Esophagus squamous epithelium (tissue), 5 donors: ENCODE results near the gene HSPBP1. TPM values are rescaled to one million over a fixed set of nuclear protein-coding genes. Genes with fewer than 3 reads are reported as not detected.

ENCODE experiments used
- DNase-seq: peaks from one replicate; lab custom pipeline; 2025; lab: John Stamatoyannopoulos, UW
- H3K27ac ChIP-seq, 4 donors: fragments of 200-600 bp; sonication (generic); one replicate each; pipeline ENCODE4 v1.5.1; 2016 to 2019; ENCODE audit warnings: mild to moderate bottlenecking in 1 of 4
- H3K27me3 ChIP-seq, 4 donors: fragments of 200-600 bp; sonication (generic); 1 replicate in 3 of 4; 2 replicates in 1 of 4; pipeline versions ENCODE4 v1.5.1 to v1.6.0; 2017 to 2021; ENCODE audit warnings: antibody characterized with exemption in 1 of 4
- H3K36me3 ChIP-seq, 3 donors: fragments of 200-600 bp; sonication (generic); one replicate each; pipeline ENCODE4 v1.5.1; 2016 to 2019
- H3K4me1 ChIP-seq, 3 donors: fragments of 200-600 bp; sonication (generic); one replicate each; pipeline ENCODE4 v1.5.1; 2017 to 2019
- H3K4me3 ChIP-seq, 4 donors: fragments of 200-600 bp; sonication (generic); 1 replicate in 3 of 4; 2 replicates in 1 of 4; pipeline ENCODE4 v1.5.1; 2016 to 2019; ENCODE audit warnings: mild to moderate bottlenecking in 2 of 4, moderate library complexity in 1 of 4
- H3K9me3 ChIP-seq, 3 donors: fragments of 200-600 bp; sonication (generic); one replicate each; pipeline ENCODE4 v1.5.1; 2016 to 2019
- POLR2A ChIP-seq, 4 donors: fragments of 450-650 bp; IDR thresholded peaks; one replicate each; pipeline ENCODE4 v1.6.1; 2017; ENCODE audit warnings: antibody characterized with exemption in 4 of 4, mild to moderate bottlenecking in 4 of 4, moderate library complexity in 3 of 4
- WGBS, 2 donors: methylation state at CpG; one replicate each; pipeline ENCODE4 v1.1.5; 2018; 5-methylcytosine and 5-hydroxymethylcytosine counted together
- intact Hi-C: fragments of 100-400 bp; cut with DNase I; formaldehyde crosslinking; loops from one replicate; pipeline ENCODE4 v1.15.0; 2022
- total RNA-seq, 4 donors: library from RNA; depleted of rRNA; stranded (reverse); fragments of >200 nt; gene quantifications; one replicate each; pipeline ENCODE4 v1.1.0, GENCODE V29; 2016
- TF ChIP-seq, protein P1 (sequence below), 6 experiments: fragments of 450-650 bp in 4 of 6; fragments of 200-600 bp in 2 of 6; sonication (generic) in 2 of 6; IDR thresholded peaks; one replicate each; pipeline ENCODE4 v1.5.1; 2016 to 2019; ENCODE audit warnings: antibody characterized with exemption in 6 of 6, mild to moderate bottlenecking in 4 of 6, moderate library complexity in 4 of 6
- donor health status: DM: yes; HTN: yes; CAD: no.

The HSPBP1 gene
- total RNA-seq, 4 donors from 2014 or later = 27.1 to 40.7 (median 32.4) TPM

GRCh38 chr19:55241935-55242464, 37.9 kb downstream of the HSPBP1 start:
- no peak for DNase-seq
- no peaks in the 10 kb centered on the region for H3K27me3 ChIP-seq
- TF ChIP-seq, protein P1, sequence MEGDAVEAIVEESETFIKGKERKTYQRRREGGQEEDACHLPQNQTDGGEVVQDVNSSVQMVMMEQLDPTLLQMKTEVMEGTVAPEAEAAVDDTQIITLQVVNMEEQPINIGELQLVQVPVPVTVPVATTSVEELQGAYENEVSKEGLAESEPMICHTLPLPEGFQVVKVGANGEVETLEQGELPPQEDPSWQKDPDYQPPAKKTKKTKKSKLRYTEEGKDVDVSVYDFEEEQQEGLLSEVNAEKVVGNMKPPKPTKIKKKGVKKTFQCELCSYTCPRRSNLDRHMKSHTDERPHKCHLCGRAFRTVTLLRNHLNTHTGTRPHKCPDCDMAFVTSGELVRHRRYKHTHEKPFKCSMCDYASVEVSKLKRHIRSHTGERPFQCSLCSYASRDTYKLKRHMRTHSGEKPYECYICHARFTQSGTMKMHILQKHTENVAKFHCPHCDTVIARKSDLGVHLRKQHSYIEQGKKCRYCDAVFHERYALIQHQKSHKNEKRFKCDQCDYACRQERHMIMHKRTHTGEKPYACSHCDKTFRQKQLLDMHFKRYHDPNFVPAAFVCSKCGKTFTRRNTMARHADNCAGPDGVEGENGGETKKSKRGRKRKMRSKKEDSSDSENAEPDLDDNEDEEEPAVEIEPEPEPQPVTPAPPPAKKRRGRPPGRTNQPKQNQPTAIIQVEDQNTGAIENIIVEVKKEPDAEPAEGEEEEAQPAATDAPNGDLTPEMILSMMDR (IDR thresholded peaks at IDR 0.05) = no peak
- no peak for TF ChIP-seq POLR2A (IDR thresholded peaks at IDR 0.05)
- 100% methylated on average over 2 of the region's 16 CpGs; no CpG with 5 or more reads in 1 of the 2 donors for WGBS, 2 donors
- intact Hi-C loops = no loop called here
- H3K36me3 ChIP-seq = peaks cover 67 to 100% (median 87%) of the 10 kb centered on the region in 3 donors
- no peak overlapping the region for H3K27ac ChIP-seq
- H3K4me1 ChIP-seq = peaks cover 0 to under 1% (median 0%) of the 10 kb centered on the region in 3 donors
- H3K9me3 ChIP-seq = no peaks in the 10 kb centered on the region
- H3K4me3 ChIP-seq = no peak overlapping the region

DNA sequence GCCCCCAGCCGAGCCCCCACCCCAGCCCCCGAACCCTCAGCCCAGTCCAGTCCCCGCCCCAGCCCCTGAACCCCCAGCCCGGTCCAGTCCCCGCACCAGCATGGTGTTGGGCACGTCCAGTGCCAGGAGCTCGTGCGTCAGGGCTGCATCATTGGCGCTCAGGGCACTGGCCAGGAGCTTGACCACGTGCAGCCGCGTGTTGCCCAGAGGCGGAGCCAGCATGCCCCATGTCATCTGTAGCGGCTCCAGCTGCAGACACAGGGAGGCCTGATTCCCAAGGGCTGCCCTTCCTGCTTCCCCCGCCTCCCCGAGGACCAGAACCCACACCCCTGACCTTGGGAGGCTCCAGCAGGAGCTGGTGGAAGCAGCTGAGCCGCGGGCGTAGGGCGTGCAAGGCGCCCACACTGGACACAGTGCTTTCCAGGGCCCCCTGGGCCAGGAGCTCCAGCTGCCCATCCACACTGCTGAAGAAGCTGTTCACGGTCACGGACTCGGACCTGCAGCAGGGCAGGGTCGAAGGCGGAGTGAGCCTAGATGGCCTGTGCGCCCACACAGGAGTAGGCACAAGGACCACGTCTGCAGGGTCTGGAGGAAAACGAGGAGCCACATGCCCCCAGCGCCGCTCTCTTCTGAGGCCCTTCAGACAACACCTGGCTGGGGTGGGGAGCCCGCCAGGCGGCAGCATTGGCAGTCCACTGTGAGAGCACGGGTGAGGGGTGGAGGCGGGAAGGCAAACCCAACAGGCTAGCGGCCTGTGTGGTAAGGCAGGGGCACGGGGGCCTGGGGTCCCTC, 38.6 kb downstream of the HSPBP1 start:
- Histone ChIP-seq H3K27me3 (no peaks in the 10 kb centered on the region), H3K9me3 (no peaks in the 10 kb centered on the region), H3K27ac (no peak overlapping the region), H3K4me1 (no peaks in the 10 kb centered on the region), H3K4me3 (no peak overlapping the region), H3K36me3 (peaks cover 67 to 100% (median 87%) of the 10 kb centered on the region in 3 donors)
- intact Hi-C loops = no loop called here
- 90% methylated on average over 4 of the region's 37 CpGs; no CpG with 5 or more reads in 1 of the 2 donors for WGBS, 2 donors
- no peak for DNase-seq
- no peak for TF ChIP-seq POLR2A (IDR thresholded peaks at IDR 0.05)
- TF ChIP-seq, protein P1 (IDR thresholded peaks at IDR 0.05) = no peak

DNA sequence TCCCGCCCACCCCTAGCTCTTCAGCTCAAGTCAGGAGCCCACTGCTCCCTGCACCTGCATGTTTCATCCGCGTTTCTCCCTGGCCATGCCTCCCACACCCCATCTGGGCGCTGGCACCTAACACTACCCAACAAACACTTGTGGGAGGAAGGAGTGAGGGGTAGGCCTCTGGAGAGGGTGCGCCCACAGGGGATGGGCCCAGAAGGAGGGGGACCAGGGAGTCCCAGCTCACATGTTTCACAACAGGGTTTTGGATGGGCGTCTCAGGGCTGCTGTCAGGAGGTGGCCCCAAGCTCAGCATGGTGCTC, 39.2 kb downstream of the HSPBP1 start:
- Histone ChIP-seq H3K27ac (no peak overlapping the region), H3K9me3 (no peaks in the 10 kb centered on the region), H3K36me3 (peaks cover 67 to 100% (median 88%) of the 10 kb centered on the region in 3 donors), H3K4me1 (no peaks in the 10 kb centered on the region), H3K27me3 (no peaks in the 10 kb centered on the region), H3K4me3 (no peak overlapping the region)
- intact Hi-C loops = no loop called here
- no peak for TF ChIP-seq POLR2A (IDR thresholded peaks at IDR 0.05)
- TF ChIP-seq, protein P1 (IDR thresholded peaks at IDR 0.05) = no peak
- 67 to 75% methylated on average over 4 of the region's 6 CpGs for WGBS, 2 donors
- no peak for DNase-seq

DNA sequence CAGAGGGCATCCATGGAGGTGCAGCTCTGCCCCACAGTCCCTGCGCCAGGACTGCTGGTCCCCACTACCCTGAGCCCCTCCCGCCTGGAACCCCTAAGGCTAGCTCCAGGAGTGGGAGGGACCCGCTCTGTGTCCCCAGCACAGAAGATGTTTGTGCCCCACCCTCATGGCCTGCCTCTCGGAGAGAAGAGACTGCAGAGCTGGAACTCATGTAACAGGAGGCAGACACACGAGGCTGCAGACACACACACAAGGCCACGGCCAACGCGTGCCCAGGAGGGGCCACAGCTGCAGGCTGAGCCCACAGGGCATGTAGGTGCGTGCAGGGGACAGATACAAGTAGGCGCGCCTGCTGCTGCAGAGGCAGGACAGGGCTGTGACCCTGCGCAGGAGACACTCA, 40.9 kb downstream of the HSPBP1 start:
- no peaks in the 10 kb centered on the region for H3K4me1 ChIP-seq
- H3K27ac ChIP-seq = no peak overlapping the region
- intact Hi-C loops = no loop called here
- H3K4me3 ChIP-seq = no peak overlapping the region
- 70 to 73% methylated on average over 6 to 11 of the region's 12 CpGs for WGBS, 2 donors
- H3K9me3 ChIP-seq = no peaks in the 10 kb centered on the region
- TF ChIP-seq, protein P1 (IDR thresholded peaks at IDR 0.05) = no peak
- no peak for TF ChIP-seq POLR2A (IDR thresholded peaks at IDR 0.05)
- H3K36me3 ChIP-seq = peaks cover 52 to 100% (median 86%) of the 10 kb centered on the region in 3 donors
- no peaks in the 10 kb centered on the region for H3K27me3 ChIP-seq
- DNase-seq = no peak

DNA sequence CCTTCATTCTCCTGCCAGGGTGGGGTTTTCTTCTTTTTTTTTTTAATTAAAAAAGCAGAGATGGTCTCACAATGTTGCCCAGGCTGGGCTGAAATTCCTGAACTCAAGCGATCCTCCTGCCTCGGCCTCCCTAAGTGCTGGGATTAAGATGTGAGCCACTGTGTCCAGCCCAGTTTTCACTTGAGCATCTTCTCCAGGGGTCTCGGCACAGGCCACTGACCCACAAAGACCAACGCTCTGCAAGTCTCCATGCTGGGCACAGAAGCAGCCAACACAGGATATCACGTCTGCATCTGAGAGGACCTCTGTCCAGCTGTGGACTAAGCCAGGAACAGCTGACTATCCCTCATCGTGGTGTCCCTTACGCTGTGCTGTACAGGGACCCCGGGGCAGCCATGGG, 41.9 kb downstream of the HSPBP1 start:
- intact Hi-C loops = no loop called here
- Histone ChIP-seq H3K4me1 (no peaks in the 10 kb centered on the region), H3K27ac (no peak overlapping the region), H3K27me3 (no peaks in the 10 kb centered on the region), H3K9me3 (no peaks in the 10 kb centered on the region), H3K4me3 (no peak overlapping the region), H3K36me3 (peaks cover 50 to 100% (median 79%) of the 10 kb centered on the region in 3 donors)
- no peak for DNase-seq
- TF ChIP-seq, protein P1 (IDR thresholded peaks at IDR 0.05) = no peak
- TF ChIP-seq POLR2A (IDR thresholded peaks at IDR 0.05) = no peak
- 92% methylated on average over 2 of the region's 8 CpGs; no CpG with 5 or more reads in 1 of the 2 donors for WGBS, 2 donors
